NOMO-1 treated with DMSO at 0.1 percent for 48 hours (cell line): ENCODE results near the gene PRR15.
A peak's percentile ranks its signal among the peaks of the same experiment; 100 is the strongest.

Experiments
- DNase-seq: peaks from one replicate; lab custom pipeline; 2025; ENCODE audit not compliant: unreplicated experiment; lab: John Stamatoyannopoulos, UW

Gene PRR15

GRCh38 chr7:29567174-29567573 lies 3.5 kb downstream of the PRR15 start:
- DNase-seq: no peak

GRCh38 chr7:29569648-29570047 lies 6.0 kb downstream of the PRR15 start:
- peak; percentile 49 for DNase-seq

GRCh38 chr7:29572558-29572957 lies 8.9 kb downstream of the PRR15 start:
- DNase-seq: no peak

- no peak for DNase-seq
Measured at GRCh38 chr7:29573567-29573966, 9.9 kb downstream of the PRR15 start.

GRCh38 chr7:29574659-29575058 lies 11.0 kb downstream of the PRR15 start:
- DNase-seq: no peak

- DNase-seq: no peak
Measured at GRCh38 chr7:29587195-29587808, 23.7 kb downstream of the PRR15 start.

- no peak for DNase-seq
Measured at GRCh38 chr7:29588212-29588611, 24.6 kb downstream of the PRR15 start.

GRCh38 chr7:29588900-29589696 lies 25.5 kb downstream of the PRR15 start:
- peak; percentile 49 for DNase-seq

GRCh38 chr7:29592866-29593265 lies 29.2 kb downstream of the PRR15 start:
- DNase-seq: no peak

- DNase-seq: no peak
Measured at GRCh38 chr7:29593459-29593858, 29.8 kb downstream of the PRR15 start.

GRCh38 chr7:29596593-29597178 lies 33.1 kb downstream of the PRR15 start:
- DNase-seq: no peak

GRCh38 chr7:29597266-29597665 lies 33.6 kb downstream of the PRR15 start:
- no peak for DNase-seq

GRCh38 chr7:29598137-29598536 lies 34.5 kb downstream of the PRR15 start:
- DNase-seq: no peak

GRCh38 chr7:29598613-29599012 lies 35.0 kb downstream of the PRR15 start:
- DNase-seq: no peak

GRCh38 chr7:29599026-29599425 lies 35.4 kb downstream of the PRR15 start:
- no peak for DNase-seq

- DNase-seq: no peak
Measured at GRCh38 chr7:29600661-29601060, 37.0 kb downstream of the PRR15 start.

- no peak for DNase-seq
Measured at GRCh38 chr7:29604052-29604451, 40.4 kb downstream of the PRR15 start.

- no peak for DNase-seq
Measured at GRCh38 chr7:29604702-29605101, 41.1 kb downstream of the PRR15 start.

- DNase-seq: no peak
Measured at GRCh38 chr7:29605671-29606070, 42.0 kb downstream of the PRR15 start.

- no peak for DNase-seq
Measured at GRCh38 chr7:29606287-29606721, 42.7 kb downstream of the PRR15 start.

- no peak for DNase-seq
Measured at GRCh38 chr7:29606830-29607229, 43.2 kb downstream of the PRR15 start.

- no peak for DNase-seq
Measured at GRCh38 chr7:29607259-29607658, 43.6 kb downstream of the PRR15 start.
